OCI-M1 (cell line): ENCODE data around the gene LPP.
A peak's percentile ranks its signal among the peaks of the same experiment; 100 is the strongest.

ENCODE experiments used
- DNase-seq: peaks from one replicate; lab custom pipeline; 2025; lab: John Stamatoyannopoulos, UW

The LPP gene

GRCh38 chr3:188248036-188248561, 94.1 kb downstream of the LPP start:
- DNase-seq, result no peak

- no peak for DNase-seq
Observed at GRCh38 chr3:188253123-188253793, 99.3 kb downstream of the LPP start.

GRCh38 chr3:188253800-188254452, 100.0 kb downstream of the LPP start:
- DNase-seq, result no peak

- no peak for DNase-seq
Observed at GRCh38 chr3:188254520-188255070, 100.6 kb downstream of the LPP start.

- DNase-seq, result no peak
Observed at GRCh38 chr3:188255190-188255589, 101.2 kb downstream of the LPP start.

- DNase-seq, result no peak
Observed at GRCh38 chr3:188256758-188257157, 102.8 kb downstream of the LPP start.

- no peak for DNase-seq
Observed at GRCh38 chr3:188257384-188258026, 103.5 kb downstream of the LPP start.

GRCh38 chr3:188259191-188259590, 105.2 kb downstream of the LPP start:
- DNase-seq, result no peak

GRCh38 chr3:188259596-188259995, 105.6 kb downstream of the LPP start:
- DNase-seq, result no peak

- DNase-seq, result no peak
Observed at GRCh38 chr3:188261011-188261410, 107.1 kb downstream of the LPP start.

GRCh38 chr3:188262488-188262887, 108.5 kb downstream of the LPP start:
- no peak for DNase-seq

GRCh38 chr3:188262913-188263683, 109.1 kb downstream of the LPP start:
- no peak for DNase-seq

- DNase-seq, result no peak
Observed at GRCh38 chr3:188264226-188265207, 110.6 kb downstream of the LPP start.

GRCh38 chr3:188266562-188267274, 112.8 kb downstream of the LPP start:
- DNase-seq, result no peak

- no peak for DNase-seq
Observed at GRCh38 chr3:188267790-188268335, 113.9 kb downstream of the LPP start.

- no peak for DNase-seq
Observed at GRCh38 chr3:188268336-188268735, 114.4 kb downstream of the LPP start.

GRCh38 chr3:188269040-188269439, 115.1 kb downstream of the LPP start:
- no peak for DNase-seq

GRCh38 chr3:188270423-188270972, 116.5 kb downstream of the LPP start:
- DNase-seq, result peak; percentile 29

GRCh38 chr3:188271226-188271914, 117.4 kb downstream of the LPP start:
- DNase-seq, result no peak
